ENCODE measurements around the gene BSDC1. TPM values are rescaled to one million over a fixed set of nuclear protein-coding genes. Genes with fewer than 3 reads are reported as not detected.

The BSDC1 gene
- total RNA-seq, 1 experiment from 2014 or later: 47.0 TPM

GRCh38 chr1:32316903-32317277 is 77.4 kb downstream of the BSDC1 start:
- Histone ChIP-seq H3K4me3 (replicated peaks in 1 of 2; ENCODE audit: low read depth in 1 of 2, low read length in 2 of 2) (no peak overlapping the region), H3K9me2 (ENCODE audit: insufficient read depth) (no peaks in the 10 kb centered on the region), H3K36me3 (ENCODE audit: control insufficient read depth in 1 of 2, insufficient read depth in 2 of 2, low read length in 2 of 2) (peaks cover 0 to 19% of the 10 kb centered on the region in 2 experiments; a peak in 2 of 4 replicates), H2AFZ (ENCODE audit: low read depth, low read length, poor library complexity, severe bottlenecking) (no peak overlapping the region), H3K4me1 (ENCODE audit: control insufficient read depth in 1 of 2, insufficient read depth in 2 of 2, low read length in 2 of 2) (peaks cover 0 to 11% of the 10 kb centered on the region in 2 experiments; a peak in 3 of 4 replicates), H4K20me1 (ENCODE audit: insufficient read depth) (no peaks in the 10 kb centered on the region), H3K27ac (ENCODE audit: low read depth, low read length) (no peak overlapping the region), H3K79me2 (ENCODE audit: insufficient read depth, low read length) (peaks cover 27% of the 10 kb centered on the region), H3K4me2 (ENCODE audit: low read length) (no peak overlapping the region), H3K9ac (ENCODE audit: low read length) (no peak overlapping the region), H3K9me3 (ENCODE audit: control insufficient read depth in 1 of 2, insufficient read depth in 1 of 2, low read depth in 1 of 2, low read length in 2 of 2) (no peaks in the 10 kb centered on the region), H3K27me3 (ENCODE audit: insufficient read depth, low read length) (no peaks in the 10 kb centered on the region)
- no peak for ATAC-seq
- DNase-seq (ENCODE audit: low read depth, low spot score): no peak
- CTCF ChIA-PET: interaction anchor here (0.9 to 1.7 kb wide), 2 partner anchors 76 to 101 kb away, joined by 3 to 12 read pairs; no protein-coding TSS in a partner anchor
- TF ChIP-seq ZNF274 (IDR thresholded peaks at IDR 0.05; ENCODE audit: low read depth, low read length) (no peak), POLR2A (IDR thresholded peaks at IDR 0.05; ENCODE audit: borderline replicate concordance, extremely low read depth, insufficient read depth, insufficient read length) (no peak), SRF (IDR thresholded peaks at IDR 0.05; ENCODE audit: low read depth) (no peak), POLR2AphosphoS5 (IDR thresholded peaks at IDR 0.05; ENCODE audit: low read depth, low read length) (no peak), SP1 (IDR thresholded peaks at IDR 0.05; ENCODE audit: low read depth) (no peak), MAX (IDR thresholded peaks at IDR 0.05) (no peak), EZH2 (IDR thresholded peaks at IDR 0.05) (no peak), ATF3 (IDR thresholded peaks at IDR 0.05) (no peak), ZFX (IDR thresholded peaks at IDR 0.05) (no peak), SIN3A (IDR thresholded peaks at IDR 0.05; ENCODE audit: low read depth) (no peak), ELF1 (IDR thresholded peaks at IDR 0.05; ENCODE audit: borderline replicate concordance, low read depth) (no peak), CTCF (IDR thresholded peaks at IDR 0.05 in 2 of 3, conservative IDR thresholded peaks at IDR 0.05 in 1 of 3; ENCODE audit: borderline replicate concordance in 1 of 3, insufficient read depth in 1 of 3, low read depth in 2 of 3, low read length in 2 of 3) (no peak), CBX3 (IDR thresholded peaks at IDR 0.05; ENCODE audit: low read depth) (no peak), FOSL1 (IDR thresholded peaks at IDR 0.05; ENCODE audit: low read depth) (no peak), EZH2phosphoT487 (IDR thresholded peaks at IDR 0.05; ENCODE audit: borderline replicate concordance) (no peak)
- intact Hi-C loops (cut with micrococcal nuclease): loop anchor here (1.0 kb wide), 1 partner anchor 102 kb away; no protein-coding TSS in a partner anchor
- POLR2A ChIA-PET: no interaction called here
- no TSS peak for BruUV-seq (replicated peaks)
- RAD21 ChIA-PET (ENCODE audit: low non-redundant PET in 1 of 2, low total read pairs in 2 of 2, uncharacterized antibody in 2 of 2, unreplicated experiment in 2 of 2): no interaction called here

Other genes with a start within 250 kb of the BSDC1 start
- gene TXLNA, start 214.8 kb downstream of the BSDC1 start, total RNA-seq (2021; ENCODE audit: unreplicated experiment): 37.2 TPM
- 5.9 TPM for gene CCDC28B, start 193.8 kb downstream of the BSDC1 start, total RNA-seq (2021; ENCODE audit: unreplicated experiment)
- gene IQCC, start 188.8 kb downstream of the BSDC1 start, total RNA-seq (2021; ENCODE audit: unreplicated experiment): 4.7 TPM
- 0.27 TPM for gene DCDC2B, start 185.4 kb downstream of the BSDC1 start, total RNA-seq (2021; ENCODE audit: unreplicated experiment)
- 12.3 TPM for gene TMEM234, start 172.1 kb downstream of the BSDC1 start, total RNA-seq (2021; ENCODE audit: unreplicated experiment)
- 323 TPM for gene EIF3I, start 172.0 kb downstream of the BSDC1 start, total RNA-seq (2021; ENCODE audit: unreplicated experiment)
- gene FAM167B, start 147.2 kb downstream of the BSDC1 start, total RNA-seq (2021; ENCODE audit: unreplicated experiment): 0.42 TPM
- gene LCK, start 143.2 kb downstream of the BSDC1 start, total RNA-seq (2021; ENCODE audit: unreplicated experiment): 0.79 TPM
- gene HDAC1, start 102.4 kb downstream of the BSDC1 start, total RNA-seq (2021; ENCODE audit: unreplicated experiment): 232 TPM
- gene MARCKSL1, start 58.2 kb downstream of the BSDC1 start, total RNA-seq (2021; ENCODE audit: unreplicated experiment): 127 TPM
- 16.1 TPM for gene FAM229A, start 32.0 kb downstream of the BSDC1 start, total RNA-seq (2021; ENCODE audit: unreplicated experiment)
- 1.6 TPM for gene TSSK3, start 31.9 kb downstream of the BSDC1 start, total RNA-seq (2021; ENCODE audit: unreplicated experiment)
- gene ZBTB8B, start 70.6 kb upstream of the BSDC1 start, total RNA-seq (2021; ENCODE audit: unreplicated experiment): 0.25 TPM
- gene ZBTB8A, start 145.0 kb upstream of the BSDC1 start, total RNA-seq (2021; ENCODE audit: unreplicated experiment): 9.7 TPM

Data from HCT116 (cell line).